HS-5 (cell line): ENCODE data around the gene SPTLC3.

Experiments used
- DNase-seq: peaks from one replicate; pipeline ENCODE4 v3.0.0-alpha.2; 2012; ENCODE audit warnings: low read depth

Gene SPTLC3

GRCh38 chr20:13099676-13100075, 90.9 kb downstream of the SPTLC3 start:
- no peak for DNase-seq

DNA sequence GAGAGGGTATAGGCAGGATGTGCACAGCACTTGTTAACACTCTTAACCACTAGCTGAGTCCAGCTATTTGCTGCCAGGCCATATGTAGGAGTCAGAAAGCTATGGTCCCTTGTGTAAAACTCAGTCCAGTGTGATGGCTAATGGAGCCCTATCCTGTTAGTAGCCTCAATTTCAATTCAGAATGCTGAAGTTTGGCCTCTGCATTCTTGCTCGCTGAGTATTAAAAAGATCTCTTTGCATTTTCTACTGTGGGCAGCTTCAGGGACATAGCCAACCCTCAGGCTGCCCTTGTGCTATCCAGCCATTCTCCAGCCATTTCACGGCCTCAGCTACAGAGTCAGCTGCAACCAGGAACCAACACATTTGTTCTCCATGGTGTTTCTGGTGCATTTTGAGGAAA, 92.5 kb downstream of the SPTLC3 start:
- DNase-seq, result no peak

DNA sequence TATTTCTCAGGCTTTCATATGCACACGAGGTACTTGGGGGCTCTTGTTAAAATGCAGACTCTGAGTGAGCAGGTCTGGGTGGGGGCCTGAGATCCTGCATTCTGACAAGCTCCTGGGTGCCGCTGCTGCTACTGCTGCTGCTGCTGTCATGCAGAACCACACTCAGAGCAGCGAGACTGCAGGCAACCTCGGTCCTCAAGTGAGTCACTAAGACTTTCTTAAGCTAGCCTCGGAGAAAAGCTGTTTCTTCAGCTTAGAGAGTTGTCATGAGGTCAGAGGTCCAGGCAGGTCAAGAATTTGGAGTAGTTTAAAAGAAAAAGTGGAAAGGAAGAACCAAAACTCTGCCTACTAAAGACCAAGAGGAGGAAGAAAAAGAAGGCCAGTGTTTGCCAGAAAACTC, 92.9 kb downstream of the SPTLC3 start:
- no peak for DNase-seq

DNA sequence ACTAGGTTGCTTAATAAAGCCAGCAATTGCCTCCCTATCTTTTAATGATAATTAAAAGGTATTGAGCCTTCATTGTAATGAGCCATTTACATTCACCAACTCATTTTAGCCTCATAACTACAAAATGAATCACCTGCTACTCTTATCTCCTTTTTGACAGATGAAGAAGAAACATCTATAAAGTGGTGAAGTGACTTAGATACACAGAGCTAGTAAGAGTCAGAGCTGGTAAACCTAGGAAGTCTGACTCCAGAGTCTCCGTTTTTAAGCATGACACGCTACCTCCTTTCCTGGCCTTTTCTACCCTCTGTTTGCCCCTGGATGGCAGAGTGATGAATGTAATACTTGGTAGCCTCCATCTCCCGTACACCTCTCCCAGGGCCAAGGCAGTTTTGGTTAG, 93.5 kb downstream of the SPTLC3 start:
- no peak for DNase-seq

GRCh38 chr20:13102694-13103093, 93.9 kb downstream of the SPTLC3 start:
- no peak for DNase-seq

GRCh38 chr20:13105039-13105438, 96.3 kb downstream of the SPTLC3 start:
- DNase-seq, result no peak

DNA sequence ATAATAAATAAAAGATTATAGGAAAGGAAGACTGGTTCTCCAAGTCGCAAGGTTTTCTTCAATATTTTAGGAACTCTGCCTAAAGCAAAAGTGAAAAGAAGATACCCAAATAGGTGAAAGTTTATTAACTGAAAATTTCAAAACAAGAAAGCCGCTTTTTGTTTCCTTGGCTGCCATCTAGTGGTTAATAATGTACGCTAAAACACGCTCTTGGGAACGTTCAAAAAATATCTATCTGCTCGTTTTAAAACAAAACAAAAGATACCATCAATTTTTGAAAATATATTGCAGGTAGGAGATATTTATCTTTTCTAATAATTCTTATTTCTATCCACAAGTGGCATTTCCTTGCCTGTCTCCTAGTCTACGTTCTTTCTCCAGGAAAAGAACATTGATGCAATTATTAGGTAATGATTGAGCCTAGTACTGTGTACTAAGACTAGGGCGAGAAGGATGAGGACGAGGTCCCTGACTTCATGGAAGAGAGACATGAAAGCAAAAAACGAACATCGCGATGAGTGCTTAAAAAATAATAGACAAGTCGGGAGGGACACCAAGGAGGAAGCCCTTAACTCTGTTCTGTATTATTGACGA, 97.2 kb downstream of the SPTLC3 start:
- DNase-seq, result no peak

DNA sequence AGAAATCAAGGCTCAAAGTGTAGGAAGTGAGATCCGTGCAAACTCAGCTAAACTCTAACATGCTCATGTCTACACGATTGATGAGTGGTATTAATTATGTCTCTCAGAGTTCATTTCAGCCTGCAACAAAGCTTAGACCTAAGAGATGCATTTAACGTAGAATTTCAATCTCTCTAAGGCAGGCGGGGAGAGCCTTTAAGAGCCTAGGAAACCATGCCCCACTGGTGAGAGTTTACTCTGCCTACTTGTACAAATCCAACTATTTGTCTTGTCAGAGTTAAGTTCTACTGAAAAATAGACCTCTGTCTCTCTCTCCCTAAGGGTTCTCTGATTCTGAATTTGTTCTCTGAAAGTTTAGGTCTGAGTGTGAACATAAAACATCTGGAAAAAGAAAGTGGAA, 100.9 kb downstream of the SPTLC3 start:
- no peak for DNase-seq

DNA sequence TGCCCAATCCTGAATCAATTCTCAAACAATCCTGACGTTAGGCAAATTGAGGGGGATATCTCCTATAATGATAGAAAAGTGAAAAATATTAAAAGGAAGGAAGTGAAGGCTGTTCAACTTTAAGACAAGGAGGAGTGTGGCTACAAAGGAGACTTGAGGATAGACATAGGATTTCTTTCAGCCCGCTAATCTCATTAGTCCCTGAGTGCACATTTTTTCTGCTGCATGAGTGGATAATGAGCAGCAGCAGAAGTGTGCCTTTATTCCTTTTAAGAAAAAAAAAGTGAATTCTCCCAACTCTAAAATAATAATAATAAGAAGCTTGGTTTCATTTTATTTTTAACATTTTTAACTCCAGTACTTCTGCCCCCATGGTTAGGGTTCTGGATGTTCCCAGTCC, 102.0 kb downstream of the SPTLC3 start:
- DNase-seq, result no peak

DNA sequence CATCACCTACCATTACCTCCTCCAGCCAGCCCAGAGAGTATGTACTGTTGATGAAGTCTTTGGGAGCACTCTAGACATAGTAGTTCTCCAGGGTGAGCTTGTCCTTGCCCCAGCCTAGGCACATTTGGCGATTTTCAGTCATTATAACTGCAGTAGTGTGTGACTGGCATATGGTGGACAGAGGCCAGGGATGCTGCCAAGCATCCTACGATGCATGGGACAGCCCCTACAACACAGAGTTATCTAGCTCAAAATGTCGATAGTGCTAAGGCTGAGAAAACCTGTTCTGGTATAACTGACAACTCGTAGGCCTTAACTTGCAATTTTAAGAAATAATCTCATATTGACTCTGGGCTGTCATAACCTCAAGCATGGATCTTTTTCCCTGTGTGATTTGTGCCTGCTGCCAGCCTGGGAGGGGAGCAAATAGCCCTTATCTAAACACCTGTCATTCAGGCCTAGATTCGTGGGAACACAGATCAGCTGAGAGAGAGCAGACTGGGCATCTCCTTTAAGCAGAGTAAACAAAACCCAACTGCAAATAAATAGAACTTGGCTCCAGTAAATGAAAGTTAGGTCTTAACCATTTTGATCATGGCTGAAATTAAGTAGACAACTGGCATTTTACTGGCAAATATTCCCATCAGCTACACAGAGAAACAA, 102.6 kb downstream of the SPTLC3 start:
- DNase-seq, result no peak

DNA sequence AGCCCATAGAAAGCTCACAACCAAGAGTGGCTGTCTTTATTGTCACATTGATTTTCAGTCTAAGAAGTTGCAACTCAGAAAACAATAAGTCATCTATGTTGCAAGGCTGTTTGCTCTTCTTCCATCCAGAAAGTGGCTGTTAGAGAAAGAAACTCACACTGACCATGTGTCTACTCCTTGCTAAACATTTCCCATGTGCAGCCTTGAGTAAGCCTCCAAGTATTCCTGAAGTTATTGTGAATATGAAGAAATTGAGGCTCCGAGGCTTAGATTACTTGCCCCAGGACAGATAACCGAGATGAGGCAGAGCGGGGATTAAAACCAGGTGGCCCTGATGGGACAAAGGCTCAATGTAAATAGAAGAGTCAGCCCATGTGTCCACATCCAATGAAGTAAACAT, 105.0 kb downstream of the SPTLC3 start:
- DNase-seq, result no peak

DNA sequence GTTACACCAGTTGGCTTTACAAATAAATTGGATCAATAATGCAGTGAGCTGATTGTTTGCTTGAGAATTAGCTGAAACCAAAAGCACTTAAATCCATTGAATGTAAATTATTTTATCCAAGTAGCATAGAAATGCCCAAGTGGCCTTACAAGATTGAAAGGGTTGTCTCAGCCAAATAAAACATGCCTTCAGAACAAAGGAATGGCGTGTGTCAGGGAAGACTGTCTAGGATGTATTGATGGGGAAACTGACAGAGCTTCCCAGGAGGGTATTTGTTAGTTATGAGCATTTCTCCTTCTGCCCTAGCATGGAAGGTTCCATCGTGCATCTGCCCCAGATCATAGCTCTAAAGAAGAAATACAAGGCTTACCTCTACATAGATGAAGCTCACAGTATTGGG, 108.4 kb downstream of the SPTLC3 start:
- no peak for DNase-seq

DNA sequence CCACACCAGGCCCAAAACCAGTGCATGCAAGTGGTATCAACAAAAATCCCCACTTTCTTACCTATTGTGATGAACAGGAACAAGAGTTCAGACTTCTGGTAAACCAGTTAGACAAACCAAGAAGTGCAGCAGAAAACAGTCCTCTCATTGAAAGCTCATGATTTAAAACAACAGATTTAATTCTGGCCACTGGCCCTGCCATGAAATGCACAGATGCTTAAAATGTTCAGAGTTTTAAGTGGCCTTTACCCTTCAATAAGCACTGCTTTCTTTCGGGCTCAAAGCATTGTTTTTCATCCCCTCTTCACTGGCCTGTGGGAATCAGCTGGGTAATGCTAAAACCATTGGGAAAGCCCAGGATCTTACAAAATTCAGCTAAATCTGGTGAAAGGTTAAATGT, 109.9 kb downstream of the SPTLC3 start:
- DNase-seq, result no peak

DNA sequence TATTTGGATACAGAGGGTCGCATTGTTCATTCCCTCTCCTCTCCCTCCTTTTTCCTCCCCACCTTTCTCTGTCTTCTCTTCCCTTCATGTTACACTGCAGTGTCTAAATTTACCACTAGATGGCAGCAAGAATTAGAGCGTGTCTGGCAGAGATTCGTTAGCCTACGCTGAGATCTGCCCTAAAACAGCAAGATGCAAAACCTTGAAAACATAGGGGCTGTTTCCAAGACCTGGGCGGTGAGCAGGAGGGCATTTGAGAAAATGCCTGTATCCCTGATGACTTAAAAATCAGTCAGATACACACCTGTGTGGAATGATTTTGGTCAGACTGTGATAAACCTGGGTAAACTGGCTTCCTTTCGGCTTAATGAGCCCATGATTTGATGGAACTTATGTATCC, 110.8 kb downstream of the SPTLC3 start:
- no peak for DNase-seq

- no peak for DNase-seq
These were observed 111.7 kb downstream of the SPTLC3 start for GRCh38 chr20:13120471-13120870.

GRCh38 chr20:13121840-13122515, 113.2 kb downstream of the SPTLC3 start:
- DNase-seq, result no peak

DNA sequence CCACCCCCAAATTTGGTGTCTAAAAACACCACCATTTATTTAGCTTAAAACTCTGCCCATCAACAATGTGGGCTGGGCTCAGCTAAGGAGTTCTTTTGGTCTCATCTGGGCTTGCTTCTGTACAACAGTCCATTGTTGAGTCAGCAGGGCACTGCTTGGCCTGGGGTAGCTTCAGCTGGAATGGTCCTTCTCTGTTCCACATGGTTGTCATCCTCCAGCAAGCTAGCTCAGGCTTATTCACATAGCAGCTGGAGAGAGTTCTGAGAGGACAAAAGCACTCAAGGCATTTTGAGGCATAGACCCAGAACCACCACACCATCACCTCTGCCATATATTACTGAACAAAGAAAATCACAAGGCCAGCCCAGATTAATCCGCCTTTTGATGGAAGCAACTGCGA, 116.7 kb downstream of the SPTLC3 start:
- DNase-seq, result no peak

DNA sequence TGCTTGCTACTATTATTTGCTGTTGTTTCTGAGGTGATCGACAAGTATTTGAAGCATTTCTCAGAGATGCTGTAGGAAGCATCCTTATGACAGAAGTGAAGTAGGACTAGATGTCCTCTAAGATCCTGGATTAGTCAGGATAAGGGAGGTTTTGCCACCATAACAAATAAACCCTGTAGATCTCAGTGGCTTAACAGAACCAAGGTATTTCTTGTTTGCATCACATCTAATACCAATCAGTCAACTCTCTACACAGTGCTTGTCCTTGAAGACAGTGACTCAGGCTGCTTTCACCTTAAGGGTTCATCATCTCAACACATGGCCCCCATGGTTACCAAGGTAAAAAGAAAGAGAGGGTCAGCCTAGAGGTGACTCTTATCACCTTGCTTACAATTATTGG, 119.4 kb downstream of the SPTLC3 start:
- DNase-seq, result no peak

GRCh38 chr20:13130061-13130706, 121.4 kb downstream of the SPTLC3 start:
- no peak for DNase-seq

DNA sequence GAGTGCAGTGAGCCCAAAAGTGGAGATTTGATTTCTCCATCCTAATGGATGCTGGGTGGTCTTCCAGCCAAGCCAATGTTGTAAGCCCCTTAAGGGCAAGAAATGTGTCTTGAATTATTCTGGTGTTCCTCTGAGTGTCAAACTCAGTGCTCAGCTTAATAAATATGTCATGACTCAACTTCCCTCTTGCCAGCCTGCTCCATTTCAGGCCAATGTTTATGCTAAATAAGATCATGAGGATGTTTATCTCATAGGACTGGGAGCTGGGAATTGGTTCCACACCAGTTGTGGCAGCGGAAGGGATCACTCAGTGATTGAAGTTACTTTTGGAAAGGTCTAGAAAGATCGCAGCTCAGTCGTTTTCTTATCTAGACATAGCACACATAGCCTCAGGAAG, 121.9 kb downstream of the SPTLC3 start:
- DNase-seq, result no peak

GRCh38 chr20:13131688-13132087, 122.9 kb downstream of the SPTLC3 start:
- no peak for DNase-seq

GRCh38 chr20:13139459-13140150, 130.8 kb downstream of the SPTLC3 start:
- DNase-seq, result no peak

DNA sequence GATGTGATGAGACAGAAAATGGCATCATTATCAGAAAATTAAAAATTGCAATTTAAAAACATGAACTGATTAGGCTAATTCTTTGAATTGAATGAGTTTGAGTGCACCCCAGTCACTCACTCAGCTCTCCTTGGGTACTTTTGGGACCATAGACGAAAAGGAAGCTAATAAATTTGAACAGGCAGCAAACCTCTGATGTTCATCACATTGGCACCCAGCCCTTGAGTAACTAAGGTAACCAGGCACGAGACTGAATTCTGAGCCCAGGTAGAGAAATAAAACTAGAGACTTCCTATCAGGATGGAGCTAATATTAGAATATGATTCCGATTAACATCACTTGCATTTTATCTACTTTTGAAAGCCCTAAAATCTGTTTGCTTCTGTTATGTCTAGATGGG, 131.4 kb downstream of the SPTLC3 start:
- no peak for DNase-seq
